ENCODE measurements around the gene PPDPF.

GRCh38 chr20:63492518-63492917 is 28.0 kb upstream of the PPDPF start:
- no peak for TF ChIP-seq CTCF (IDR thresholded peaks at IDR 0.05)
- TF ChIP-seq POLR2AphosphoS5 (IDR thresholded peaks at IDR 0.05): no peak
- no peak for TF ChIP-seq POLR2A (IDR thresholded peaks at IDR 0.05)
- no peak for TF ChIP-seq EP300 (IDR thresholded peaks at IDR 0.05)
